H1 (cell line): Measurements from ENCODE around the gene MAGEC3. TPM values are rescaled to one million over a fixed set of nuclear protein-coding genes. Genes with fewer than 3 reads are reported as not detected.

ENCODE experiments used
- polyA plus RNA-seq, 7 experiments: library from polyadenylated mRNA; depleted of rRNA in 3 of 7; stranded (reverse) in 5 of 7; unstranded in 2 of 7; fragments of >200 nt in 5 of 7; fragments of 200-250 nt in 2 of 7; gene quantifications; 1 replicate in 5 of 7; 2 replicates in 1 of 7; 4 replicates in 1 of 7; pipeline versions ENCODE4 v1.2.1 to v1.2.3, GENCODE V29; 2011 to 2013; ENCODE audit warnings: missing spikeins in 2 of 7, mixed read lengths in 2 of 7
- total RNA-seq: library from RNA; stranded (reverse); fragmentation: NEBNext Ultra II Directional; extraction: Animal tissue kit (Norgen Biotek cat#: 25700); gene quantifications from 2 replicates; pipeline ENCODE4 v1.2.1, GENCODE V29; 2021

Gene MAGEC3
- total and polyA plus RNA-seq, 2 of the 8 experiments (the other 6 are each of a cell fraction or from before 2014, with no cell fraction given): not detected

Other genes starting within 250 kb of the MAGEC3 start
- not detected in 2 replicates for gene SPANXA2, start 248.6 kb upstream of the MAGEC3 start, total RNA-seq
- not detected in 2 replicates for gene SPANXA2, start 248.6 kb upstream of the MAGEC3 start, polyA plus RNA-seq (2011; rRNA removed)
- not detected in 2 replicates for gene SPANXD, start 139.6 kb upstream of the MAGEC3 start, total RNA-seq
- not detected in 2 replicates for gene SPANXD, start 139.6 kb upstream of the MAGEC3 start, polyA plus RNA-seq (2011; rRNA removed)
- not detected in 2 replicates for gene MAGEC1, start 65.6 kb downstream of the MAGEC3 start, total RNA-seq
- gene MAGEC1, start 65.6 kb downstream of the MAGEC3 start, polyA plus RNA-seq (2011; rRNA removed): not detected in 2 replicates